Measurements from ENCODE around the gene INSYN2B. TPM values are rescaled to one million over a fixed set of nuclear protein-coding genes. Genes with fewer than 3 reads are reported as not detected.
A peak's percentile ranks its signal among the peaks of the same experiment; 100 is the strongest.

INSYN2B gene
- not detected for total RNA-seq

DNA sequence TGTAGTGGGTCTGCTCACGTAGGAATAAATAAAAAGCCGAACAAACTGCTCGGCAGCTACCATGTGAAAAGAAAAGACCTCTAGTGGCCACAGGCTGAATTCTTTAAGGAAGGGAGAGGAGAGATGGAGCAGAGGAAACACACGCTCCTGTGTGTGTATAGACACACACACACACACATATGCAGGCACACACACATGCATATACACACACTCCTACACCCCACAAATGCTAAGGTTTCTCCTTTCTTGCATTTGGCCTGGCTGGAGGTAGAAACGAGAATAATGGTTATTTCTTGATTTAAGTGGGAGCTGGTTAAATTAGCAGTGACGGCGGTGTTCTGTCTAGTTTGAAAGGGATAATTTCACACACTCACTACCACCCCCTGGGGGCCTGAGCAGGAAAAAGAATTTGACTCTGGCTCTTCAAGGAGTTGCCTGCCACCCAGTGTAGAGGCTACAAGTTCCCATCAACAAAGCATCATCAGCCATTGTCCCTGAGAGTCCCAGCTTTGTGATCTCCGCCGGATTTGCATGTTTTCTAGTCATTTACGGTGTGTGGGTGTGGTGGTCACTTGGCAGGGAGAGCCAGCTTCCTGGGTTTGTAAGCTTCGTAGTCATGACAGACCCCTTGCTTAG is at the start of gene INSYN2B:
Gene INSYN2B, minus strand, starts transcription at position 78 of the 636 bp plus-strand sequence. CDS start 96,597 bp downstream, outside the sequence.
- TF ChIP-seq, protein P1, sequence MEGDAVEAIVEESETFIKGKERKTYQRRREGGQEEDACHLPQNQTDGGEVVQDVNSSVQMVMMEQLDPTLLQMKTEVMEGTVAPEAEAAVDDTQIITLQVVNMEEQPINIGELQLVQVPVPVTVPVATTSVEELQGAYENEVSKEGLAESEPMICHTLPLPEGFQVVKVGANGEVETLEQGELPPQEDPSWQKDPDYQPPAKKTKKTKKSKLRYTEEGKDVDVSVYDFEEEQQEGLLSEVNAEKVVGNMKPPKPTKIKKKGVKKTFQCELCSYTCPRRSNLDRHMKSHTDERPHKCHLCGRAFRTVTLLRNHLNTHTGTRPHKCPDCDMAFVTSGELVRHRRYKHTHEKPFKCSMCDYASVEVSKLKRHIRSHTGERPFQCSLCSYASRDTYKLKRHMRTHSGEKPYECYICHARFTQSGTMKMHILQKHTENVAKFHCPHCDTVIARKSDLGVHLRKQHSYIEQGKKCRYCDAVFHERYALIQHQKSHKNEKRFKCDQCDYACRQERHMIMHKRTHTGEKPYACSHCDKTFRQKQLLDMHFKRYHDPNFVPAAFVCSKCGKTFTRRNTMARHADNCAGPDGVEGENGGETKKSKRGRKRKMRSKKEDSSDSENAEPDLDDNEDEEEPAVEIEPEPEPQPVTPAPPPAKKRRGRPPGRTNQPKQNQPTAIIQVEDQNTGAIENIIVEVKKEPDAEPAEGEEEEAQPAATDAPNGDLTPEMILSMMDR (IDR thresholded peaks at IDR 0.05), result peak; percentile 23 to 86 (median 63)
- TF ChIP-seq POLR2A (IDR thresholded peaks at IDR 0.05), result no peak

DNA sequence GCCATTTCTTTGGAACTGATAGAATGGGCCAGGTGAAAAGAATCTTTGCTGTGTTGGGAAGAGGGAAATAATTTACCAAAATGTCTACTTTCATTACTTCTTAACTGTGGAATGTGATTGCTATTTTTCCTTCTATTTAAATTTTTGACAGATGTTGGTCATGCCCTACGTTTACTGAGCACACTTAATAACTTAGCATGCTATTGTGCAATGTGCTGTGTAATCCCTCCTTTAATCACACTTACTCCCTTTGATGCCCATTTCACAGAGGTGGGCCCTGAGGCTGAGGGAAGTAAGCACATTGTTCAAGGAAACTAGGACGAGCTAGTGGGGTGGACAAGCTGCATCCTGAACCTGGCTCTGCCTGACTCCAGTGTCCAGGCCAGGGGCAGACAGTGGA is 47.8 kb upstream of the INSYN2B start:
- H3K4me3 ChIP-seq (replicated peaks in 1 of 3), result no peak overlapping the region
- no peaks in the 10 kb centered on the region for H3K4me1 ChIP-seq
- H3K36me3 ChIP-seq, result no peaks in the 10 kb centered on the region
- WGBS, 2 donors, result 61 to 81% methylated on average over 2 of the region's 2 CpGs
- TF ChIP-seq, protein P1 (IDR thresholded peaks at IDR 0.05), result no peak
- no peak for TF ChIP-seq POLR2A (IDR thresholded peaks at IDR 0.05)
- H3K27me3 ChIP-seq, result no peaks in the 10 kb centered on the region
- no peaks in the 10 kb centered on the region for H3K9me3 ChIP-seq
- DNase-seq, result no peak
- intact Hi-C loops (cut with DNase I), result no loop called here
- no peak overlapping the region for H3K27ac ChIP-seq

More for the DNA sequence above, at the start of gene INSYN2B:
- 9 to 15% methylated on average over 11 of the region's 11 CpGs for WGBS, 2 donors
- no peaks in the 10 kb centered on the region for H3K36me3 ChIP-seq
- H3K4me1 ChIP-seq, result peaks cover 0 to 10% of the 10 kb centered on the region in 2 donors
- H3K4me3 ChIP-seq (replicated peaks in 1 of 3), result no peak within 1 kb of the TSS
- no peak within 1 kb of the TSS for H3K27ac ChIP-seq
- intact Hi-C loops (cut with DNase I), result loop anchor here (5.0 kb wide), 1 partner anchor 278 kb away; no protein-coding TSS in a partner anchor
- H3K27me3 ChIP-seq, result no peaks in the 10 kb centered on the region
- peak; percentile 73 to 75 for DNase-seq
- H3K9me3 ChIP-seq, result no peaks in the 10 kb centered on the region

DNA sequence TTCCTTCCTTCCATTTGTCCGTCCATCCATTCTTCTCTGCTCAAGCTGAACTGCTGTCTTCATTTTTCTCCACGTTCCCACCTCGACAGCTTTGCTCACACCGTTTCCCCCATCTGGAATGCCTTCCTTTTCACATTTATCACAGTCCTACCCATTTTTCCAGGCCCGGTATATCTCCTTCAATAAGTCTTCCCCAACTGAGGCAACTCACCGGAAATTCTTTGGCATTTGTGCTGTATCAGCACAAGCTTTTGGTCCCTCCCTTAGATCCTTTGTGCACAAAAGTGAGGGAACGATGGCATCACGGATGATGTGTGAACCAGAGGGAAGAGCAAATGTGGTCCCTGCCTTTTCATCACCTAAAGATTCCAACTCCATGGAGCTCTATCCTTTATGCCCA is 45.6 kb upstream of the INSYN2B start:
- Histone ChIP-seq H3K27ac (no peak overlapping the region), H3K4me3 (replicated peaks in 1 of 3) (no peak overlapping the region), H3K4me1 (no peaks in the 10 kb centered on the region), H3K27me3 (no peaks in the 10 kb centered on the region), H3K36me3 (no peaks in the 10 kb centered on the region), H3K9me3 (no peaks in the 10 kb centered on the region)
- DNase-seq, result no peak
- WGBS, 2 donors, result 85 to 91% methylated on average over 8 of the region's 8 CpGs
- TF ChIP-seq, protein P1 (IDR thresholded peaks at IDR 0.05), result no peak
- no peak for TF ChIP-seq POLR2A (IDR thresholded peaks at IDR 0.05)
- intact Hi-C loops (cut with DNase I), result no loop called here

DNA sequence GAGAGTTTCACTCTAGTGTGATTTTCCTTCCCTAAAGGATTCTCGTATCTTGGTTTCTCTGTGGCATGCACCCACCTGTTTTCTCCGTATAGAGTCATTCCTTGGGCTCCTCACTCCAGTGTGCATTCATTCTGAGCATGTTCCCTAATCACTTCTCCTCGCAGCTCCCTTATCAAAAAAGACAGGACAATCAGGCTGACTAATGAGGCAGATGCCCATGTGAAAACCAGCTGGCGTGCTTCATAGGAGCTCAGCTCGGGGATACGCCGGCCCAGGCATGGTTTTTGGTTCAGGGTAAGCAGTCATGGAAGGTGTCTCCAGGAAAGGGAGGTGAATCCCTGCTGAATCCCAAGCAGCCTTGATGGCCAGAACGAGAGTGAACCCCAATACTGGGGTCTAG is 41.2 kb upstream of the INSYN2B start:
- DNase-seq, result no peak
- Histone ChIP-seq H3K4me3 (replicated peaks in 1 of 3) (no peak overlapping the region), H3K9me3 (no peaks in the 10 kb centered on the region), H3K4me1 (no peaks in the 10 kb centered on the region), H3K36me3 (no peaks in the 10 kb centered on the region), H3K27me3 (no peaks in the 10 kb centered on the region), H3K27ac (no peak overlapping the region)
- no peak for TF ChIP-seq POLR2A (IDR thresholded peaks at IDR 0.05)
- TF ChIP-seq, protein P1 (IDR thresholded peaks at IDR 0.05), result no peak
- intact Hi-C loops (cut with DNase I), result no loop called here
- 85 to 86% methylated on average over 8 of the region's 8 CpGs for WGBS, 2 donors

DNA sequence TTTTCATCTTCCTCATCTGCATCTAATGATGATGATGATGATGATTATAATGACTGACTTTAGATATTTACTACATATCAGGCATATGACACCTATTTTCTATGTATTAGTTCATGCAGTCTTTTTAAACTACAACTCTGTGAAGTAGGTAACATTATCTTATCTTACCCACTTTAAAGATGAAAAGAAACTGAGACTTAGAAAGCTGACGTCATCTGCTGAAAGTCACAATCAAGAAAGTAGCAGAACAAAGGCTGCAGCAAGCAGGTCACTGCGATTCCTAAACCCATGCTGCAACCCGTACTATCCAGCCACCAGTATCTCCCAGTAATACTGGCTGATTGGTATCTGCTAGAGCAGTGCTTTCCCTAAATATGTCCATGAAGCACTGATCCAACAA is 40.1 kb upstream of the INSYN2B start:
- intact Hi-C loops (cut with DNase I), result no loop called here
- no peak for DNase-seq
- H3K27me3 ChIP-seq, result no peaks in the 10 kb centered on the region
- no peaks in the 10 kb centered on the region for H3K36me3 ChIP-seq
- H3K9me3 ChIP-seq, result no peaks in the 10 kb centered on the region
- 86 to 93% methylated on average over 3 of the region's 3 CpGs for WGBS, 2 donors
- TF ChIP-seq, protein P1 (IDR thresholded peaks at IDR 0.05), result no peak
- TF ChIP-seq POLR2A (IDR thresholded peaks at IDR 0.05), result no peak
- no peak overlapping the region for H3K27ac ChIP-seq
- H3K4me3 ChIP-seq (replicated peaks in 1 of 3), result no peak overlapping the region
- no peaks in the 10 kb centered on the region for H3K4me1 ChIP-seq

Measured in thyroid gland (tissue), 4 donors.